ENCODE results near the gene DDB1. TPM values are rescaled to one million over a fixed set of nuclear protein-coding genes. Genes with fewer than 3 reads are reported as not detected.

The DDB1 gene
- total and polyA plus RNA-seq, 9 of the 15 experiments (the other 6 are each of a cell fraction or from before 2014, with no cell fraction given): 172 to 361 (median 266) TPM

GRCh38 chr11:61361741-61362541 is 29.0 kb upstream of the DDB1 start, which contains the start of the genes CYB561A3 and TMEM138 (continued):
- no peak; the same call in 1 of the 2 replicates for TF ChIP-seq HMGXB4 (CRISPR knock-in tag; IDR thresholded peaks at IDR 0.05)
- TF ChIP-seq NR0B1 (IDR thresholded peaks at IDR 0.05; ENCODE audit: partially characterized antibody): no peak
- TF ChIP-seq SUPT5H (IDR thresholded peaks at IDR 0.05): peak; percentile 88
- no peak for TF ChIP-seq NR3C1 (CRISPR knock-in tag; IDR thresholded peaks at IDR 0.05)
- peak; percentile 99 for TF ChIP-seq PHF8 (IDR thresholded peaks at IDR 0.05; ENCODE audit: borderline replicate concordance, low read length)
- no peak for TF ChIP-seq ZNF217 (CRISPR knock-in tag; IDR thresholded peaks at IDR 0.05)
- no peak for TF ChIP-seq HMBOX1 (IDR thresholded peaks at IDR 0.05)
- no peak for TF ChIP-seq SFPQ (IDR thresholded peaks at IDR 0.05; ENCODE audit: low read depth, low read length)
- TF ChIP-seq MYNN (IDR thresholded peaks at IDR 0.05): no peak
- TF ChIP-seq MYNN (CRISPR knock-in tag; IDR thresholded peaks at IDR 0.05): no peak
- TF ChIP-seq ZNF830 (CRISPR knock-in tag; IDR thresholded peaks at IDR 0.05): 0 out of 2 replicates have a peak, but pooled peaks have one; percentile 61
- TF ChIP-seq SP1 (CRISPR knock-in tag; IDR thresholded peaks at IDR 0.05): peak; percentile 85
- TF ChIP-seq MAFF (IDR thresholded peaks at IDR 0.05; ENCODE audit: low read length): no peak
- peak; percentile 86 for TF ChIP-seq ZNF143 (CRISPR knock-in tag; IDR thresholded peaks at IDR 0.05)
- TF ChIP-seq L3MBTL2 (IDR thresholded peaks at IDR 0.05): peak; percentile 97
- no peak for TF ChIP-seq ZNF740 (CRISPR knock-in tag; IDR thresholded peaks at IDR 0.05)
- TF ChIP-seq ZNF740 (tag; IDR thresholded peaks at IDR 0.05): no peak
- peak; percentile 84 to 87 for TF ChIP-seq NRF1 (conservative IDR thresholded peaks at IDR 0.05 in 1 of 2, IDR thresholded peaks at IDR 0.05 in 1 of 2)
- no peak for TF ChIP-seq ZNF655 (CRISPR knock-in tag; IDR thresholded peaks at IDR 0.05)
- no peak for TF ChIP-seq HEY1 (CRISPR knock-in tag; IDR thresholded peaks at IDR 0.05; ENCODE audit: borderline replicate concordance)
